Stimulated activated effector memory CD8-positive, alpha-beta T cell treated with anti-CD3 and anti-CD28 coated beads, Interleukin-12 subunit alpha, Interleukin-12 subunit beta, amount 100 ng/mL, for 72 hours (primary cell): ENCODE measurements around the gene WFS1.

Experiments used
- ATAC-seq: fragments of 150-1000 bp; cut with Tn5 transposase; 2 replicates; pipeline ENCODE4 v1.10.0; 2021
- DNase-seq, 2 donors: peaks; one replicate each; pipeline ENCODE4 v3.0.0; 2021 to 2022; ENCODE audit warnings: low spot score in 2 of 2
- H3K27ac Mint-ChIP-seq: one replicate; pipeline ENCODE4 v1.8.0; 2022; ENCODE audit warnings: mild to moderate bottlenecking, mixed read lengths
- H3K36me3 Mint-ChIP-seq: one replicate; pipeline ENCODE4 v1.8.0; 2022; ENCODE audit warnings: mild to moderate bottlenecking, mixed read lengths
- H3K4me1 Mint-ChIP-seq: one replicate; pipeline ENCODE4 v1.8.0; 2022; ENCODE audit warnings: mixed read lengths
- H3K4me3 Mint-ChIP-seq: one replicate; pipeline ENCODE4 v1.8.0; 2022; ENCODE audit warnings: mild to moderate bottlenecking, mixed read lengths
- H3K9me3 Mint-ChIP-seq: one replicate; pipeline ENCODE4 v1.8.0; 2022; ENCODE audit warnings: mixed read lengths

WFS1 gene

DNA sequence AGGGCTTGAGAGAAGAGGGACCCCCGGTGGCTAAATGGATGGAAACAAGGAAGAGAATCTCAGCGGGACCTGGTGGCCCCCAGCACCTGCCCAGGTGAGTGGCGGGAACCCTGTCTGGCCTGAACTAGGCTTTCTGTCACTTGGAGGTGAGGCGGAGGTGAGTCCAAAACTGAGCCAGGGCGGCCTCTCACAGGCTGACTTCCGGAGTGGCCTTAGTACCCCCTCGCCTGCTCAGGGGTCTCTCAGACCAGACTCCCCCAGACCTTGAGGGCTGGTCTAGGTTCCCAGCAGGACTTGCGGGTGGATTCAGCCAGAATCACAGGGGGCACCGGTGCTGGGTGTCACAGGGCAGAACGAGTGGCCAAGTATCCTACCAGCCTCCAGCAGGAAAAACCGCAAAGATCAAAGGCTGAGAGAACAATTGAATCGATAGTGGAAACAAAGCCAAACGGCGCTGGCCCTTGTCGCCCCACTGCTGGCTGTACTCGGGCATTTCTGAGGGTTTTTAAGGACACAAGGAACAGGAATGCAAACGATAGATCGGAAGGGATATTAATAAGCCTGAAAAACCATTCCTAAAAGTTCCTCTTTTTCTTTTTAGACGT lies 67.8 kb downstream of the WFS1 start:
- Mint-ChIP-seq H3K36me3 (peaks cover 5% of the 10 kb centered on the region), H3K4me3 (peak overlapping the region; percentile 68), H3K9me3 (no peaks in the 10 kb centered on the region), H3K27ac (peak overlapping the region; percentile 82), H3K4me1 (peaks cover 46% of the 10 kb centered on the region)
- DNase-seq (no peak), ATAC-seq (no peak)

DNA sequence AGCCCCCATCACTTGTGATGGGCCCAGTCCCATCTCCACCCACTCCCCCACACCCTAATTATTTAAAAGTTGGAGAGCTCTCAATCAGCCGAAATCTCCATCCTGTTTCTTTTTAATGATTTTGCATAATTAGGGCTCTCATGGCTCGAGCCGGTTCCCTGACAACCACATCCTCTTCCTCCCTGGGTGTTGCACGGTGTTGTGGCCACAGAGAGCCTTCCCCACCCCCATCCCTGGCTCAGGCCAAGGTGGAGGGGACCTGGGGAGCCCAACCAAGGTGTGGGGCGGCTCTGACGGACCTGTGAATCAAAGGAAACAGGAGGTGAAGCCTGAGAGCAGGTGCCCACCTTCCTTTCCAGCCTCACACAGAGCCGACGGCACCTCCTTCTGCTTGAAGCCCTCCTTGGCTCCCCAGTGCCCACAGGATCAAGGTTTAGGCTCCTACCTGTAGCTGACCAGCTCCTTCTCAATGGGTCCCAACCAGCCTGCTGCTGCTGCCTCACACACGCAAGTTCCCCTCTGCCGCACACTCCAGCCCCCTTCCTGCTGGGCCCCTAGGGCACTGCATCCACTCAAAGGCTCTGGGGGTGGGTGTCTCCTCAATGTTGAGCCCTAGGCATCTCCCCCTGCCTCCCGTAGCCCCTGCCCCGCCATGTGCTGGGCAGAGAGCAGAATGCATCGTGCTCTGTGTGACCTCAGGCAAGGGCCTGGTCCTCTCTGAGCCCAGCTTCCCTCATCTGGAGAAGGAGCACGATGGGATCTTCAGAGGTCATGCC lies 68.7 kb downstream of the WFS1 start:
- no peak for DNase-seq
- Mint-ChIP-seq H3K4me3 (peak overlapping the region; percentile 68), H3K27ac (peak overlapping the region; percentile 82), H3K9me3 (no peaks in the 10 kb centered on the region), H3K4me1 (peaks cover 46% of the 10 kb centered on the region), H3K36me3 (peaks cover 5% of the 10 kb centered on the region)
- ATAC-seq = peak; percentile 74

DNA sequence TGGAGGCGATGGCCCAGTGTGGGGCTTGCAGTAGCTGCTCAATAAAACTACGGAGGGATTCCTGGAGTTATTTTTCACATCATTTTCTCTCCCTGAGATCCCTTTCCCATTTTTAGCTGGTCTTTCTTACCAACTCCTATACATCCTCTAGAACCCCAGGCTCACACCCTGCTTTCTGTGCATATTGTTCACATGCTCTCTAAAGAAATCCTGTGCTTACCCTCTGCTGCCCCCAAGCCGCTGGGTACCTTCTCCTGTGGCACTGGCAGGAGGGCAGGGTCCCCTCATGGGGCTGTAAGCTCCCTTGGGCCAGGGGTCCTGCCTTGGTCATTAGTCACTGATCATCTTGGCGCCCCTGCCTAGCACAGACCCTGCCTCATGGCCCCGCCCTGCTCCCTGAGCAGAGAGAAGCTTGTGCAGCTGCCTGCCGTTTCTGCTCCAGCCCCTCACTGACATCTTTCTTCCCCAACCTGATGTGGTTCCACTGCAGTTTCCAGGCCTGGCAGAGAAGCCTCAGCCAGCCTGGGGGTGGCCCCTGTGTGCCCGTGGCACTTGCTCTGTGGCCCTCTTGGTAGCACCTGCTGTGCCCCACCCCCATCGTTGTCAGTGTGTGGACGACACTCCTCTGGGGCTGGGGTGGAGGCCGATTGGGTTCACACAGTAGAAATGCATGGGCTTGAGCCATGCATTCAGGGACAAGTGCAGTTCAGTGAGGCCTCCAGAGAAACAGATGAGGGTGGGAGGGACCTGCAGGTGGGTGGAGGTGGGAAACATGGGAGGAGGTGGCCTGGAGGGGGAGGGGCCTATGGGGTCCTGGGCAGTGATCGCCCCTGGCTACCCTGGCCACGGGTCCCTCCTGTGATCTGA lies 69.5 kb downstream of the WFS1 start:
- no peaks in the 10 kb centered on the region for H3K9me3 Mint-ChIP-seq
- H3K4me1 Mint-ChIP-seq = peaks cover 46% of the 10 kb centered on the region
- ATAC-seq (no peak), DNase-seq (no peak)
- peaks cover 5% of the 10 kb centered on the region for H3K36me3 Mint-ChIP-seq
- peak overlapping the region; percentile 82 for H3K27ac Mint-ChIP-seq
- peak overlapping the region; percentile 68 for H3K4me3 Mint-ChIP-seq

DNA sequence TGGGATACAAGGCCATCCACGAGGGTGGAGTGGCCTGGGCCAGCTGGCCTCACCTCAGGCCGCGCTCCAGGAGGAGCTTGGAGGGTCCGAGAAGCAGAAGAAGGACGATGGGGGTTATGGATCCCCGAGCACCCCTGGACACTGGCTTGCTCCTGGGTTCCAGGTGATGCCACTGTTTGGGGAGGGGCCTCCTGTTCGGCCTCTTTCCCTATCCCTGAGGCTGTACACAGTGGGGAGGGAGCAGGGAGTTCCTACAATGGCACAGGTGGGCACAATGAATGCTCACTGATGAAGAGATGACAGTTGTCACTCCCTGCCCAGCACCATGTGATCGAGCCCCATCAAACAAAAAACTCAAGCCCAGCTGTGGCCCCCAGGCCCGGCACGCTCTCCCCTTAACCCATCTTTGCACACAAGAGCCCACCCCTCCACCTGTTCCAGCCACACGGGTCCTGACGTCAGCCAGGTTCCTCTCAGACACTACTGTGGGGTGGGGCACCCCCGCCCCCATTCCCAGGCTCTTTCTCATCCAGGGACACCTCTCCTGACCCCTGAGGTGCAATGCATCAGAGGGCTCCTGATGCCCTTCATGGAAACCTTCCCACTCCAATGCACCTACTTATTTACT lies 70.3 kb downstream of the WFS1 start:
- Mint-ChIP-seq H3K4me1 (peaks cover 45% of the 10 kb centered on the region), H3K36me3 (peaks cover 5% of the 10 kb centered on the region), H3K9me3 (no peaks in the 10 kb centered on the region), H3K4me3 (no peak overlapping the region), H3K27ac (peak overlapping the region; percentile 72)
- no peak for ATAC-seq
- DNase-seq = no peak

DNA sequence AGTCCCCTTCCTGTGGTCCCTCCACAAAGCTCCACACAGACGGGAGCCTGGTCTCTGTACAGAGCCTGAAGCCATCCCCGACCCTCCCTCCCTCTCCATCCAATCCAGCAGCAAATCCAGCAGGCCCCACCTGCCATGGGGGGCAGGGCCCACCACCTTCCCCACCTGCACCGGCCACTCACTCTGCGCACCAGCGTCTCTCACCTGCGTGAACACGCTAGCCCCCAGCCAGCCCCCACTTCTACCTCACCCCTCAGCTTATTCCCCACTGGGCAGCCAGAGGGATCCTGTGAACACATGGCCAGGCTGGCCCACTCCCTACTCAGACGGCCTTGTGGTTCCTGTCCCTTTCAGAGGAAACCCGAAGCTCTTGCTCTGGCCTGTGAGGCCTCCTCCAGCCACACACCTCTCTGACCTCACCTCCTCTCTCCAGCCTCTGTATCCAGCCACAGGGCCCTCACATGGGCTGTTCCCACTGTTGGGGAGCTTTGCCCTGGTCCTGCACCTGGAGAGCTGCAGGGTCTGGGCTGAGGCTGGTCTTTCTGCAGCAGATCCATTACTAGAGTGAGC lies 70.9 kb downstream of the WFS1 start:
- Mint-ChIP-seq H3K27ac (peak overlapping the region; percentile 72), H3K4me3 (no peak overlapping the region), H3K36me3 (peaks cover 5% of the 10 kb centered on the region), H3K9me3 (no peaks in the 10 kb centered on the region), H3K4me1 (peaks cover 40% of the 10 kb centered on the region)
- ATAC-seq (no peak), DNase-seq (no peak)

DNA sequence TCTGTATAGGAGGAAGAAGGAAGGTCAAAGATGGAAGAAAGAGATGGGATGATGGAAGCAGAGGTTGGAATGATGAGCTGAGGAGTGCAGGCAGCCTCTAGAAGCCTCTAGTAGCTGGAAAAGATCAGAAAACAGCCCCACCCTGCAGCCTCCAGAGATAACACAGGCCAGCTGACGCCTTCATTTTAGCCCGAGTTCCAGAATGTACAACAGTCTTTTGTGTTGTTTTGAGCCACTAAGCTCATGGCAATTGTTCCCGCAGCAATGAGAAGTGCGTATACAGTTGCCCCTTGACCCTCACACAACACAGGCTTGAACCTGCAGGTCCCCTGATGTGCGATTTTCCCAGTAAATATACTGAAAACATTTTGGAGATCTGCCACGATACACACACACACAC lies 72.0 kb downstream of the WFS1 start:
- Mint-ChIP-seq H3K36me3 (peaks cover 5% of the 10 kb centered on the region), H3K4me1 (peaks cover 46% of the 10 kb centered on the region), H3K9me3 (no peaks in the 10 kb centered on the region), H3K4me3 (no peak overlapping the region), H3K27ac (no peak overlapping the region)
- DNase-seq (no peak), ATAC-seq (no peak)

DNA sequence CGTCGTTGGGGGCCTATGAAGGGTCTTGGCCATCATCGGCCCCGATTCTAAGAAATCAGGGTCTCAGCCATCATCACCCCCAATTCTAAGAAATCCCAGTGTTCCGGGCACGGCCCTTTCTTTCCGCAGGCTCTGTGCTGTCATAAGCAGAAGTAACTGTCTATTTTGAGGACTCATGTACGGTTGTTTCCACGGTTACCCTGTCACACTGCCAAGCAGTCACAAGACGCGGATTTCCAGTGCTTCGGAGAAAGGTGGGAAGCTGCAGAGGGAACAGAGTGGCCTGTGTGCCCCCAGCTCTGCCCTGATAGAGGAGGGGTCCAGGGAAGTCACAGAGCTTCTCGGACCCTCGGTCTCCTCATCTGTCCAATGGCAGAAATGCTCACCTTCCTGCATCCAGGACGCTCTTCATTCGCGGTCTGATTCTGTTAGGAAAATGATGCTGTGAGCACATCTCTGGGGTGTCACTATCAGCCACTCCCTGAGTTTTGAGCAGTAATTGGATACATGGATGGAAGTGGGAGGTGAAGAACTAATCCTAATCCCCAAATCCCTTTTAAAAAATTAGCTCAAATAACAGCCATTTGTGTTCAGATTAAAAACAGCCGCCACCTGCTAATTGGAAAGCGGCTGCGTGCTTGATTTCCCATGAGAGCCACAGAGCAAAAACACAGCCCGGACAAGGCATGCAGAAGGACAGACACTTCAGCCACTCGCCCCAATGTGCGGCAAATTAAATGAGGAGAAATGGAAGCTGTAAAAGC lies 73.1 kb downstream of the WFS1 start:
- DNase-seq (no peak), ATAC-seq (no peak)
- Mint-ChIP-seq H3K36me3 (peaks cover 5% of the 10 kb centered on the region), H3K27ac (no peak overlapping the region), H3K9me3 (no peaks in the 10 kb centered on the region), H3K4me3 (no peak overlapping the region), H3K4me1 (peaks cover 37% of the 10 kb centered on the region)

DNA sequence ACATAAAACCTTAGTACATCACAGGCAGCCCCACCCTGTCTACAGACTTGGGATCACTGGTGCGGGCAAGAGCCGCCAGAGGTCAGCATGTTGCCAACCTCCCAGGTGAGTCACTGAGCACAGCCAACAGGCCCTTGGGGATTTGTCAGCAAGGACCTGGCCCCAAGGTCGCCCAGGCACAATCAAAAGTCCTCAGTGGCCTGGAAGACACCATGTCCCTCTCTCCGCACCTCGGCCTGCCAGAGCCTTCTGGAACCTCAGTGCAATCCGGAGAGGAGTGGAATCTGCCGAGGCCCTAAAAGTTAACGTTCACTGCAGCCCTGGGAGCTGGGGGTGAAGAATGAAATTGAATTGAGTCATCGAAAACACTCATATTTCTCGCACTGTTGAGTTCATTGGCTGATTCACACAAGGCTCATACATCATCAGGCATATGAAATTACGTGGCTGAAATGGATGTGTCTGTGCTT lies 74.3 kb downstream of the WFS1 start:
- peaks cover 5% of the 10 kb centered on the region for H3K36me3 Mint-ChIP-seq
- H3K4me1 Mint-ChIP-seq = peaks cover 25% of the 10 kb centered on the region
- no peaks in the 10 kb centered on the region for H3K9me3 Mint-ChIP-seq
- no peak overlapping the region for H3K4me3 Mint-ChIP-seq
- no peak overlapping the region for H3K27ac Mint-ChIP-seq
- DNase-seq = no peak
- ATAC-seq = peak; percentile 84

DNA sequence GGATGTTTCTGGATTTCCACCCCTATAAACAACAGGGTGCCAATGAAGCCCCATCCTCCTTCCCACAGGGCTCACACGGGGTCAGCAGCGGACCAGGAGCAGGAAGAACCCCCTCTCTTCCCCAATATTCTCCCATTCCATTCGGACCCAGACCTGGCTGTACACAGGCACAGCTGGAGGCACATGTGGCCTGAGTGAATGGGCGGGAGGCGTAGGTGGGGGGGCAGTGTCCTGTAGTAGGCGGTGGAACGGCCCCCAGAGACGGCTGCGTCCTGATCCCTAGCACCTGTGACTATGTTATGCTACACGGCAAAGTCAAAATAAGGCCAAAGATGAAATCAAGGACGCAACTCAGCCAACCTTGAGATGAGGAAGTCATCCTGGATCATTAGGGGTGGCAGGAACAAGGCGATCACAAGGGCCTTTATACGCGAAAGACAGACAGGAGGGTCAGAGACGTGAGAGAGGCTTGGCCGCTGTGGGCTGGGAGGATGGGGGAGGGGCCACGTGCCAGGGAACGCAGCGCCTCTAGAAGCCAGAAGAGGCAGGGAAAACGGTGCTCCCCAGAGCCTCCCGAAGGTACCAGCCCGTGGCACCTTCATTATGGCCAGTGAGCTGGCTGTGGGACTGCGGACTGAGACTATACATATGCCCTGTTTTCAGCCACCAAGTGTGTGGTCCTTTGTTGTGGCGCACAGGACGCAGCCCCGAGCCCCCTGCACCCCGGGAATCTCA lies 75.6 kb downstream of the WFS1 start:
- H3K9me3 Mint-ChIP-seq = no peaks in the 10 kb centered on the region
- H3K4me3 Mint-ChIP-seq = no peak overlapping the region
- ATAC-seq (no peak), DNase-seq (no peak)
- no peaks in the 10 kb centered on the region for H3K36me3 Mint-ChIP-seq
- peaks cover 13% of the 10 kb centered on the region for H3K4me1 Mint-ChIP-seq
- no peak overlapping the region for H3K27ac Mint-ChIP-seq

DNA sequence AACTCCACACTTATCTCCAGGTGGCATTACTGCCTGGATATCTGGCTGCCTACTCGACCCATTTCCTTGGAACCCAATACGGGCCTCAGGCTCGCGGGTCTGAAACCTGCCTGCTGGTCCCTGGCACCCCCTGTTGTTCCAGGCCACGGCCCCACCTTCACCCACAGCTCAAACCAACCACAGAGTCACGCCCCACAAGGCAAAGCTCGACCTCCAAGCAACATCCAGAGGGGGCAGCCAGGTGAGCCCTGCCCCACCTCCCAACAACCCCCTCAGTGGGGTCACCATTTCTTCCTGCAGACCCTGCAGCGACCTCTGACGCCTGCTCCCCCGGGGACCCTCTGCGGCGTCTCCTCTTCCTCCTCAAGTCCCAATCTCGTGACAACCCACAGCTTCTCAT lies 76.2 kb downstream of the WFS1 start:
- Mint-ChIP-seq H3K4me1 (peaks cover 7% of the 10 kb centered on the region), H3K4me3 (no peak overlapping the region), H3K9me3 (no peaks in the 10 kb centered on the region), H3K36me3 (no peaks in the 10 kb centered on the region), H3K27ac (no peak overlapping the region)
- ATAC-seq = no peak
- DNase-seq = no peak

DNA sequence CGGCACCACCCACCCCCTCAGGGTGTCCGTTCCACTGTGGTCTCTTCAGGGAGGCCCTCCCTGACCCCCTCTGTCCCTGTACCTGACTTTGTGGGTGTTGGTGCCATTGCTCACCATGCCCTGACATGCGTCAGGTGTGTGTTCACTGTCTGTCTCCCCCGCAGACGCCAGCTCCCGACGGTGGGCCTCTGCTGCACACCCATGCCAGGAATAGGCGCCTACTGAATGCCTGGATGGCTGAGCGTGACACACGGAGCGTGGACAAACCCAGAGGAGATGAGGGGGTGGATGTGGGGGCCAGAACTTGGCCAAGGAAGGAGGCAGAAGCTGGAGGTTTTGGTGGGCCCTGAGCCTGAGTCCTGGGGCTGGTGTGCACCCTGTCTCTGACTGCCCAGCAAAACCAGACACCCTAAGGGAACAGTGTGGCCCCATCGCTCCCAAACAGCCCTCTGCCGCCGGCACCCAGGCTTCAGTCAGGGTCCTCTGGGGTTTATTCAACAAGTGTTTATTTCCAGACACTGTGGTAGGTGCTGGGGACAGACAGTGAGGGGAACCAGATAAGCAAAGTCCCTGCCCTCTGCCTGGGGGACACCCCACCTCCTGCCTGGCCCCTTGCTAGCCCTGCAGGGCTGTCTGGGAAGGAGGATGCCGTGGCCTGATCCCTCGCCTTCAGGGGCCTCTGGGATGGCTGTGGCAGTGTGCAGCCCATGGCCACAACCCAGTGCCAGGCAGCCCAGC lies 76.9 kb downstream of the WFS1 start:
- Mint-ChIP-seq H3K4me1 (peaks cover 7% of the 10 kb centered on the region), H3K4me3 (no peak overlapping the region), H3K36me3 (no peaks in the 10 kb centered on the region), H3K9me3 (no peaks in the 10 kb centered on the region), H3K27ac (no peak overlapping the region)
- ATAC-seq (no peak), DNase-seq (no peak)

DNA sequence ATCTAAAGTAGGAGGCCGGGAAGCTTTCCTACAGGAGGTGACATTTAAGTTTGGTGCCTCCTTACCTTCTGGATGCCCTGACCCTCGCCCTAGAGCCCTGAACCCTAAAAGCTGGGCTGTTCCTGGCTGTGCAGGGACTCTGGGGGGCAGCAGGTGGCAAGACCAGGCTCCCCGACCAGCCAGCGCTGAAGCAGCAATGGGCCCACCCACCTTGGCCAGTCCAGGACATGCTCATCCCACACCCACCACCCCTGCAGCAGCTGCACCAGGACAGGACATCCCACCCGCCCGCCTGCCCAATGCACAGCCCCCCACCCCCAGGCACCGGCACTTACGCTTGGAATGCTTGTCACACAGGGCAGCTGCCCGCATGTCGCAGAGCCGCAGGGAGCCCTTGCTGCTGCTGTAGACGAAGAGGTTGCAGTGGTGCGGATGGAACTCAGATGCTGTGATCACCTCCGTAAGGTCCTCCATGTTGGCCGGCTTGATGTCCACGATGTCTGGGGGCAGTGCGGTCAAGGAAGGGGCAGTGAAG lies 77.9 kb downstream of the WFS1 start:
- Mint-ChIP-seq H3K27ac (no peak overlapping the region), H3K4me1 (peaks cover 7% of the 10 kb centered on the region), H3K36me3 (no peaks in the 10 kb centered on the region), H3K4me3 (no peak overlapping the region), H3K9me3 (no peaks in the 10 kb centered on the region)
- no peak for ATAC-seq
- DNase-seq = no peak

DNA sequence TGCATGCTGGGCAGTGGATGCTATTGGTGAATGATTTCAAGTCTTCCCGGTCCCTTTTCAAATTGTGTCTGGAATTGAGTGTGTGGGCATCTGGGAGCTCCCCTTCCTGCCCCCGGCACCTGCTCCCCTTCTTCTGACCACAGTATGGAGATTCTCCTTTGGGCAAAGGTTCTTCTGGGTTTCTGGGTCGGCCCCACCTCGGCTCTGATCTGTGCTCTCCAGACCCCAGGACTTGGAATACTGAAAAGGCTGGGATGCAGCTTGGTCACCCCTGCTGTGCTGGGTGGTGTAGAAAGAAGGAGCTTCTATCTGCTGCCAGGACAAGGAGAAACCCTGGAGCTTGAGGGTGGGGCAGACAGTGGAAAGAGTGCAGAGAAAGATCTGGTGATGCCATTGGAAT lies 78.8 kb downstream of the WFS1 start:
- H3K27ac Mint-ChIP-seq = no peak overlapping the region
- no peaks in the 10 kb centered on the region for H3K36me3 Mint-ChIP-seq
- H3K4me3 Mint-ChIP-seq = no peak overlapping the region
- peaks cover 7% of the 10 kb centered on the region for H3K4me1 Mint-ChIP-seq
- no peaks in the 10 kb centered on the region for H3K9me3 Mint-ChIP-seq
- DNase-seq = no peak
- ATAC-seq = no peak
